HT1080 (cell line): ENCODE measurements around the gene C15orf62. TPM values are rescaled to one million over a fixed set of nuclear protein-coding genes. Genes with fewer than 3 reads are reported as not detected.

Experiments
- DNase-seq: peaks from one replicate; pipeline ENCODE4 v3.0.0-alpha.2; 2015; ENCODE audit warnings: low read depth
- polyA plus RNA-seq, 2 experiments: library from polyadenylated mRNA; depleted of rRNA; stranded (reverse); fragments of >200 nt; gene quantifications; 2 replicates each; pipeline ENCODE4 v1.2.3, GENCODE V29; 2015
- total RNA-seq: library from RNA; depleted of rRNA; stranded (reverse); fragments of >200 nt; shearing (Covaris generic); gene quantifications from 2 replicates; pipeline ENCODE4 v1.2.3, GENCODE V29; 2014; rRNA removed

The C15orf62 gene
- 0.16 and 0.27 TPM in 2 replicates for total RNA-seq
- 0.03 and 0.06 TPM in 2 replicates for polyA plus RNA-seq (2015; cell fraction: cytosol; rRNA removed)
- polyA plus RNA-seq (2015; cell fraction: nucleus; rRNA removed): 0.19 and 0.29 TPM in 2 replicates

- DNase-seq: peak; percentile 85
These were observed at the start of gene C15orf62 for GRCh38 chr15:40769274-40770146. TSS of gene C15orf62 (plus strand) at chr15:40769980. CDS start at chr15:40770496, 516 bp downstream.

- no peak for DNase-seq
These were observed 48.1 kb upstream of the C15orf62 start for GRCh38 chr15:40721701-40722100.

GRCh38 chr15:40722354-40722753 lies 47.4 kb upstream of the C15orf62 start:
- no peak for DNase-seq

- peak; percentile 24 for DNase-seq
These were observed 46.8 kb upstream of the C15orf62 start for GRCh38 chr15:40722934-40723333.

GRCh38 chr15:40723919-40724318 lies 45.9 kb upstream of the C15orf62 start:
- DNase-seq: no peak

- DNase-seq: no peak
These were observed 38.7 kb upstream of the C15orf62 start for GRCh38 chr15:40731034-40731433.

- DNase-seq: no peak
These were observed 33.2 kb upstream of the C15orf62 start for GRCh38 chr15:40736575-40736974.

- DNase-seq: no peak
These were observed 32.7 kb upstream of the C15orf62 start for GRCh38 chr15:40737048-40737447.

GRCh38 chr15:40739047-40739446 lies 30.7 kb upstream of the C15orf62 start:
- no peak for DNase-seq

GRCh38 chr15:40739854-40740253 lies 29.9 kb upstream of the C15orf62 start:
- DNase-seq: no peak

GRCh38 chr15:40743485-40743901 lies 26.3 kb upstream of the C15orf62 start:
- DNase-seq: no peak

GRCh38 chr15:40743921-40744814 lies 25.6 kb upstream of the C15orf62 start:
- peak; percentile 66 for DNase-seq

GRCh38 chr15:40744815-40745152 lies 25.0 kb upstream of the C15orf62 start:
- no peak for DNase-seq

- no peak for DNase-seq
These were observed 22.8 kb upstream of the C15orf62 start for GRCh38 chr15:40746916-40747418.

GRCh38 chr15:40747685-40748631 lies 21.8 kb upstream of the C15orf62 start:
- no peak for DNase-seq

GRCh38 chr15:40749151-40749630 lies 20.6 kb upstream of the C15orf62 start:
- no peak for DNase-seq

- no peak for DNase-seq
These were observed 18.9 kb upstream of the C15orf62 start for GRCh38 chr15:40750885-40751284.

- no peak for DNase-seq
These were observed 18.0 kb upstream of the C15orf62 start for GRCh38 chr15:40751745-40752144.

- no peak for DNase-seq
These were observed 15.3 kb upstream of the C15orf62 start for GRCh38 chr15:40754574-40754882.
